Stomach (tissue), 9 donors: ENCODE results near the gene CFAP221. TPM values are rescaled to one million over a fixed set of nuclear protein-coding genes. Genes with fewer than 3 reads are reported as not detected.

ENCODE experiments used
- DNase-seq, 2 donors: peaks; one replicate each; pipeline versions ENCODE4 v3.0.0 to v3.0.0-alpha.2; 2013 to 2019
- H3K27ac ChIP-seq, 5 donors: fragments of 200-600 bp in 4 of 5; sonication (generic) in 4 of 5; one replicate each; pipeline ENCODE4 v1.5.1; 2013 to 2019; ENCODE audit warnings: mild to moderate bottlenecking in 1 of 5, moderate library complexity in 1 of 5
- H3K27me3 ChIP-seq, 3 donors: fragments of 200-600 bp; sonication (generic); one replicate each; pipeline ENCODE4 v1.5.1; 2017 to 2019; ENCODE audit warnings: mixed run types in 1 of 3
- H3K36me3 ChIP-seq, 4 donors: fragments of 200-600 bp; sonication (generic); 1 replicate in 3 of 4; 2 replicates in 1 of 4; pipeline ENCODE4 v1.5.1; 2016 to 2019
- H3K4me1 ChIP-seq, 4 donors: fragments of 200-600 bp; sonication (generic); one replicate each; pipeline ENCODE4 v1.5.1; 2016 to 2019
- H3K4me3 ChIP-seq, 4 donors: fragments of 200-600 bp; sonication (generic) in 3 of 4; one replicate each; pipeline ENCODE4 v1.5.1; 2016 to 2019; ENCODE audit warnings: mild to moderate bottlenecking in 1 of 4
- H3K9me3 ChIP-seq, 4 donors: fragments of 200-600 bp; sonication (generic); one replicate each; pipeline ENCODE4 v1.5.1; 2016 to 2019
- CTCF ChIP-seq, 7 experiments: fragments of 450-650 bp in 4 of 7; fragments of 200-600 bp in 3 of 7; sonication (generic) in 3 of 7; IDR thresholded peaks; one replicate each; pipeline ENCODE4 v1.5.1; 2016 to 2019; ENCODE audit warnings: antibody characterized with exemption in 7 of 7, control low read depth in 2 of 7, mild to moderate bottlenecking in 1 of 7
- EP300 ChIP-seq: sonication (generic); formaldehyde crosslinking; IDR thresholded peaks from one replicate; pipeline ENCODE4 v1.6.1; 2017; ENCODE audit warnings: antibody characterized with exemption
- POLR2A ChIP-seq, 4 donors: fragments of 450-650 bp; IDR thresholded peaks; one replicate each; pipeline ENCODE4 v1.6.1; 2016; ENCODE audit warnings: antibody characterized with exemption in 4 of 4, control low read depth in 2 of 4, mild to moderate bottlenecking in 1 of 4, moderate library complexity in 1 of 4
- POLR2AphosphoS5 ChIP-seq, 3 donors: sonication (generic); formaldehyde crosslinking; IDR thresholded peaks; one replicate each; pipeline ENCODE4 v1.6.1; 2016; ENCODE audit warnings: antibody characterized with exemption in 3 of 3
- WGBS, 5 donors: extraction: QIAGEN DNeasy Blood & Tissue Kit in 3 of 5; methylation state at CpG; one replicate each; pipeline versions ENCODE4 v1.1.5 to v1.1.7; 2013 to 2018; 5-methylcytosine and 5-hydroxymethylcytosine counted together
- intact Hi-C: fragments of 100-400 bp; cut with DNase I; formaldehyde crosslinking; loops from one replicate; pipeline ENCODE4 v1.15.1; 2023; ENCODE audit warnings: low total_unique reads
- polyA plus RNA-seq, 3 donors: library from polyadenylated mRNA; stranded (reverse); fragments of 200-250 nt; gene quantifications; one replicate each; pipeline ENCODE4 v1.2.3, GENCODE V29; 2013
- total RNA-seq, 5 donors: library from RNA; depleted of rRNA; stranded (reverse); fragments of >200 nt; gene quantifications; one replicate each; pipeline versions ENCODE4 v1.1.0 to v1.2.3, GENCODE V29; 2014 to 2016
- donor health status: healthy with polysubstance abuse.
- donor health status: Bipolar disorder and iron deficiency.
- donor health status: healthy.

CFAP221 gene
- total and polyA plus RNA-seq, 8 donors, result 0.31 to 15.1 (median 1.1) TPM; not detected in 2

- H3K4me1 ChIP-seq, result no peaks in the 10 kb centered on the region
- no peak overlapping the region for H3K4me3 ChIP-seq
- intact Hi-C loops, result no loop called here
- no peaks in the 10 kb centered on the region for H3K36me3 ChIP-seq
- H3K9me3 ChIP-seq, result no peaks in the 10 kb centered on the region
- no peak for DNase-seq
- H3K27me3 ChIP-seq, result no peaks in the 10 kb centered on the region
- H3K27ac ChIP-seq, result no peak overlapping the region
- TF ChIP-seq POLR2A (IDR thresholded peaks at IDR 0.05), result no peak
- TF ChIP-seq POLR2AphosphoS5 (IDR thresholded peaks at IDR 0.05), result no peak
- TF ChIP-seq CTCF (IDR thresholded peaks at IDR 0.05), result no peak
- TF ChIP-seq EP300, result no peak
- 54 to 64% (median 57%) methylated on average over 8 of the region's 8 CpGs for WGBS, 5 donors
These were observed 113.4 kb downstream of the CFAP221 start for GRCh38 chr2:119657466-119658145.

- no peak for TF ChIP-seq POLR2A (IDR thresholded peaks at IDR 0.05)
- TF ChIP-seq CTCF (IDR thresholded peaks at IDR 0.05), result peak in 5 of 7 experiments; percentile 64 to 84 (median 81)
- no peak for TF ChIP-seq POLR2AphosphoS5 (IDR thresholded peaks at IDR 0.05)
- Histone ChIP-seq H3K4me3 (no peak overlapping the region), H3K36me3 (no peaks in the 10 kb centered on the region), H3K4me1 (no peaks in the 10 kb centered on the region), H3K27me3 (no peaks in the 10 kb centered on the region), H3K27ac (no peak overlapping the region), H3K9me3 (no peaks in the 10 kb centered on the region)
- peak; percentile 48 to 59 for DNase-seq
- 51 to 61% (median 57%) methylated on average over 8 of the region's 8 CpGs for WGBS, 5 donors
- intact Hi-C loops, result loop anchor here (10.0 kb wide), 1 partner anchor 245 kb away; no protein-coding TSS in a partner anchor
These were observed 115.5 kb downstream of the CFAP221 start for GRCh38 chr2:119659601-119660342.

- no peak for DNase-seq
- Histone ChIP-seq H3K27me3 (no peaks in the 10 kb centered on the region), H3K4me1 (no peaks in the 10 kb centered on the region), H3K27ac (no peak overlapping the region), H3K36me3 (no peaks in the 10 kb centered on the region), H3K4me3 (no peak overlapping the region), H3K9me3 (no peaks in the 10 kb centered on the region)
- TF ChIP-seq CTCF (IDR thresholded peaks at IDR 0.05) (peak in 1 of 7 experiments; percentile 35), EP300 (no peak)
- intact Hi-C loops, result loop anchor here (10.0 kb wide), 1 partner anchor 246 kb away; no protein-coding TSS in a partner anchor
- 43 to 54% (median 49%) methylated on average over 7 of the region's 7 CpGs for WGBS, 5 donors
These were observed 116.1 kb downstream of the CFAP221 start for GRCh38 chr2:119660343-119660658.

GRCh38 chr2:119662297-119662696 is 118.0 kb downstream of the CFAP221 start:
- H3K27me3 ChIP-seq, result no peaks in the 10 kb centered on the region
- intact Hi-C loops, result loop anchor here (10.0 kb wide), 1 partner anchor 247 kb away; no protein-coding TSS in a partner anchor

More at GRCh38 chr2:119662297-119662696, 118.0 kb downstream of the CFAP221 start:
- TF ChIP-seq CTCF (IDR thresholded peaks at IDR 0.05) (no peak), POLR2A (IDR thresholded peaks at IDR 0.05) (no peak), POLR2AphosphoS5 (IDR thresholded peaks at IDR 0.05) (no peak), EP300 (no peak)
- Histone ChIP-seq H3K9me3 (no peaks in the 10 kb centered on the region), H3K4me3 (no peak overlapping the region), H3K36me3 (no peaks in the 10 kb centered on the region), H3K27ac (no peak overlapping the region), H3K4me1 (no peaks in the 10 kb centered on the region)
- WGBS, 5 donors, result 78 to 86% (median 85%) methylated on average over 3 of the region's 3 CpGs
- no peak for DNase-seq
